Heart left ventricle (tissue), 13 donors: ENCODE data around the gene ZNF860.

Source experiments
- POLR2A ChIP-seq, 2 donors: fragments of 450-650 bp; IDR thresholded peaks; one replicate each; pipeline ENCODE4 v1.6.1; 2017; ENCODE audit warnings: antibody characterized with exemption in 2 of 2, mild to moderate bottlenecking in 2 of 2, moderate library complexity in 2 of 2
- TF ChIP-seq, protein P1 (sequence below), 12 donors: fragments of 200-600 bp; sonication (generic) in 4 of 12; IDR thresholded peaks; one replicate each; pipeline versions ENCODE4 v1.5.0 to v1.8.0; 2018 to 2022; ENCODE audit warnings: antibody characterized with exemption in 12 of 12, mild to moderate bottlenecking in 5 of 12
- donor health status: ischemic (EF 13 %, LVEDD 7.1; RV severe dilation, severe dysfunction).
- donor health status: DM: no; HTN: yes; CAD: no.
- donor health status: DM: no; HTN: no; CAD: no.
- donor health status: ischemic (EF 25% LVEDD 6.9; RV normal size, moderate dysfunction).
- donor health status: ischemic (EF 25% LVEDD 5.7; RV mildly dilated, moderate dysfunction).
- donor health status: ischemic (EF 35%, LVEDD 5.7; RV mildly dilated, moderate dysfunction).
- donor health status: nonischemic (EF 11% LVEDD 7.7; RV severe dilation, severe dysfunction).
- donor health status: DM: yes; HTN: yes; CAD: no.
- donor health status: PGD.
- donor health status: ischemic (EF 29% LVEDD 5.4; RV normal size, mild dysfunction).
- donor health status: nonischemic (EF 23%, LVEDD 6.1; RV moderate dilation, normal function).

DNA sequence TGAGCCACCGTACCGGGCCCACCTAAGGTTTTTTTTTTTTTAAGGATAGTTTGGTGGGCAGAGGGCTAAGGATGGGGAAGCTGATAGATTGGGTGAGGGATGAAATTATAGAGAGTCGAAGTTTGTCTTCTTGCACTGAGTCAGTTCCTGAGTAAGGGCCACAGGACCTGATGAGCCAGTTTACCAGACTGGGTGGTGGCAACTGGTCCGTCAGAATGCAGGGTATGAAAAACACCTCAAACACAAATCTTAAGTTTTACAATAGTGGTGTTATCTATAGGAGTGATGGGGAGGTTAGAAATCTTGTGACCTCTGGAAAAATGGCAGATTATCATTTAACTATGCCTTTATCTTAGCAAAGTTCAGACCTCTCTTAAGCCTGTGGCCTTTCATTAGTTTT, 2.8 kb downstream of the ZNF860 start:
- no peak for TF ChIP-seq POLR2A (IDR thresholded peaks at IDR 0.05)
- TF ChIP-seq, protein P1, sequence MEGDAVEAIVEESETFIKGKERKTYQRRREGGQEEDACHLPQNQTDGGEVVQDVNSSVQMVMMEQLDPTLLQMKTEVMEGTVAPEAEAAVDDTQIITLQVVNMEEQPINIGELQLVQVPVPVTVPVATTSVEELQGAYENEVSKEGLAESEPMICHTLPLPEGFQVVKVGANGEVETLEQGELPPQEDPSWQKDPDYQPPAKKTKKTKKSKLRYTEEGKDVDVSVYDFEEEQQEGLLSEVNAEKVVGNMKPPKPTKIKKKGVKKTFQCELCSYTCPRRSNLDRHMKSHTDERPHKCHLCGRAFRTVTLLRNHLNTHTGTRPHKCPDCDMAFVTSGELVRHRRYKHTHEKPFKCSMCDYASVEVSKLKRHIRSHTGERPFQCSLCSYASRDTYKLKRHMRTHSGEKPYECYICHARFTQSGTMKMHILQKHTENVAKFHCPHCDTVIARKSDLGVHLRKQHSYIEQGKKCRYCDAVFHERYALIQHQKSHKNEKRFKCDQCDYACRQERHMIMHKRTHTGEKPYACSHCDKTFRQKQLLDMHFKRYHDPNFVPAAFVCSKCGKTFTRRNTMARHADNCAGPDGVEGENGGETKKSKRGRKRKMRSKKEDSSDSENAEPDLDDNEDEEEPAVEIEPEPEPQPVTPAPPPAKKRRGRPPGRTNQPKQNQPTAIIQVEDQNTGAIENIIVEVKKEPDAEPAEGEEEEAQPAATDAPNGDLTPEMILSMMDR (IDR thresholded peaks at IDR 0.05), result no peak
